ENCODE measurements around the gene RBL2.
"Not testable (repeated sequence)": the region's sequence is repeated elsewhere in the genome, so short reads cannot be mapped to it uniquely, and the experiment has no call there.

Gene RBL2

GRCh38 chr16:53509906-53510703 is 75.8 kb downstream of the RBL2 start:
- DNase-seq = no peak

DNA sequence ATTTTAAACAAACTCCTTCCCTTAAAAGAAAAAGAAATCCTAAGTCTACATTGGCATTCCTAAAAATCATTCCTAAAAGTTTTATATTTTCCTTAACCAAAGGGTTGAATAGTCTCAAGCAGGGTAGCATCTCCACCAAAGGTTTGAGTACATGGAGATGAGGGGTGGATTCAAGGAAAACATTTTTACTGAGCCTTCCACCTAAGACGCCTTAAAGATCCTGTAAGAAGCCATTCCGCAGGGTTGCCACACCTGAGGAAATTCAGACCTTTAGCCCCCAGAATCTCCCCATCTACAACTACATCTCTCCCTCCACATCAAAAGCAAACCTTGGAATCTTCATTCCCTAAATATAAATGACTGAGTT is 76.4 kb downstream of the RBL2 start:
- no peak for DNase-seq

- DNase-seq = no peak
Measured at GRCh38 chr16:53511084-53511402, 76.8 kb downstream of the RBL2 start.

DNA sequence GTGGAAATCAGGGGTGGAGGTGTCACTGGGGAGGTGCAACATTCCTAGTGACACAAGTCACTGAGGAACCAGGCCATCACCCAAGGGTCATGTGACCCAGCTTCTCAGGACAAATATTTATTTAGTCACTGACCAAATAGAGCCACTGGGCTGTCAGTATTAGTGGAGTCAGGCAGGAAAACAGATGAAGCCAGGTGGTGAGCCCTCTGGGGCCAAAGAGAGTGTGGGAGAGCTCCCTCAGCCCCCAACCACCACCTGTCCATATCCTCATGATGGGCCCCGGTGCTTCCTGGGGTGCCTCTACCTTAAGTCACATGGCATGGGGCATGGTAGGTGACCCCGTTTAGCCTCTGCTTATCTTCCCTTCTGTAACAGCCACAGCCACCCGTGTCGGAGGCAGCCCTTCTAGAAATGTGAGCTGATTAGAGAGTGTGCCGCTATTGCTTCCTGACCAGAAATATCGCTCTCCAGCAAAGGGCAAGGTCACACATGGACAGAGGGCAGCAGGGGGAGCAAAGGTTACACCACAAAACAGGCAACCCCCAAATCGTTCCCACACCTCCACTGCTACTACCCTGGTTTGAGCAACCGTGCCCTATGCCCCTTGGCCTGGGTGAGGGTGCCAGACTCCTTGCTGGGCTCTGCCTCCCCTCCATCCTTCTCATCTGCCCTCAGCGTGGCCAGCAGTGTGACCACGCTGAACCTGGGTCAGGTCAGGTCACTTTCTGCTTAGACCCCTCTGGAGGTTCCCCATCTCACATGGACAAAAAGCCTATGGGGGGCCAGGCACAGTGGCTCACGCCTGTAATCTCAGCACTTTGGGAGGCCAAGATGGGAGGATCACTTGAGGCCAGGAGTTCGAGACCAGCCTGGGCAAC is 77.4 kb downstream of the RBL2 start:
- no peak for DNase-seq

DNA sequence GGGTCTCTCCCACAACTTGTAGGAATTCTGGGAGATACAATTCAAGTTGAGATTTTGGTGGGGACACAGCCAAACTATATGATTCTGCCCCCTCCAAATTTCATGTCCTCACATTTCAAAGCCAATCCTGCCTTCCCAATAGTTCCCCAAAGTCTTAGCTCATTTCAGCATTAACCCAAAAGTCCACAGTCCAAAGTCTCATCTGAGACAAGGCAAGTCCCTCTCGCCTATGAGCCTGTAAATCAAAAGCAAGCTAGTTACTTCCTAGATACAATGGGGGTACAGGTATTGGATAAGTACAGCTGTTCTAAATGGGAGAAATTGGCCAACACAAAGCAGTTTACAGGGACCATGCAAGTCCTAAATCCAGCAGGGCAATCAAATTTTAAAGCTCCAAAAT is 78.5 kb downstream of the RBL2 start:
- not testable (repeated sequence) for DNase-seq

DNA sequence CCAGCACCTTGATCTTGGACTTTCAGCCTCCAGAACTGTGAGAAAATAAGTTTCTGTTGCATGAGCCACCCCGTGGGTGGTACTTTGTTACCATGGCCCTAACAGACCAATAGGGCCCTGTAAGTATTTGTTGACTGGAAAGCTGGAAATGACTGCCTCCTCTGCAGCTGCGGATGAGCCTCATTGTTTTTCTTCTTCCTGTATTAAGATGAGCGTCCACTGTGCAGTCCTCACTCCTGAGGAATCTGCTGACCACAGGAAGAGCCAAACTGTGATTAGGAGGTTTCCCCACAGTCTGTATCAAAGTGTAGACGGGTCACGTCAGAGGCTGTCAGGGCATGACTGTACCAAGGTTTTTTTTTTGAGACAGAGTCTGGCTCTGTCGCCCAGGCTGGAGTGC is 81.0 kb downstream of the RBL2 start:
- DNase-seq = no peak

DNA sequence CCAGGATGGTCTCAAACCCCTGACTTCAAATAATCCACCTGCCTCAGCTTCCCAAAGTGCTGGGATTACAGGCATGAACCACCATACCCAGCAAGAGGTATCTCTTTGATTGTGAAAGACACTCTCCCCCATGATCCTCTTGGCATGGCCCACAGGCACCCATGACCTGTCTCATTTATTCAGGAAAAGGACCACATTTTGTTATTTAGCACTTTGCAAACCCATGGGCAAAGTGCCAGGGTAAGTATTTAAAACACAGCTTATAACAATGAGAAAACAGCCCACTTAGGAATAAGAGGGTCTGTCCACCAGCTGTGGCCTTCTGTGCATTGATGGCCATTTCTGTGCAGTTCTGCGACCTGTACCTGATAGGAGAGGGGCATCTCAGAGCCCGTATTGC is 81.5 kb downstream of the RBL2 start:
- DNase-seq = no peak

GRCh38 chr16:53517851-53518250 is 83.6 kb downstream of the RBL2 start:
- no peak for DNase-seq

DNA sequence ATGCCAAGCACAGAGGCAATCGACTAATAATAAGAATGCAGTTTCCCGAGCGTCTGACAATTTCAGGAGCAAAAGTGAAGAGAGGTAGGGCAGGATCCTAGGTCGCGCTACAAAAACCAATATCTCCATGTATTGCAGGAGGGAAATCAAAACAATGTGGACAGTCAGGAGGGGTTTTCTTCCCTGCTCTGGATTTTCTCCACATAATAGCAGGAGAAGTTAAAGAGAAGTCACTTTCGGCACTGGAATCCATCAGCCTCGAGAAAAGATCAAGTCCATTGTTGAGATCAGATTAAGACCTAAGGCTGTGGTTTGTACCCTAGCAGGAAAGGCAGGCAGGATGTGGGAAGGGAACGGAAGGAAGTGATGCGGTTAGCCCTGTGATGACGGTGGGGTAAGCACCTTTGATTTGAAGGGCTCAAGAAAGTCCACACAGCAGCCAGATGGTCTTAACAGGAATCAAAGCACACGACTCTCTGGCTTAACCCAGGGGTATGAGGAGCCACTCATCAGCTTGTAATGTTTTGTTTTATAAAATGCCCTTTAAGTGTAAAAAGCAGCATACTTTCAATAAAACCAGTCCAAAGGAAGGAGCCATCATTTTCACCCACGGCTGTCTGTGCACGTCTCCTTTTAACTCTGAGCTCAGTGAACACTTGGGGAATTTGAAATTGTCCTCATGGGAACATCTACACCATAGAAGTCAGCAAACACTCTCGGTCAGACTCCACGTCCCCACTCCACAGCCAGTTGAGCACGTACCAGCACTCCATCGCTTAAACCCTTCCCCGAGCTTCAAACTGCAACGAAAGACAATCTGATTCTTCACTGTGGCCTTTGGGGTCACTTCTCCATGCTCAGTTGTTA is 84.5 kb downstream of the RBL2 start:
- DNase-seq = no peak

DNA sequence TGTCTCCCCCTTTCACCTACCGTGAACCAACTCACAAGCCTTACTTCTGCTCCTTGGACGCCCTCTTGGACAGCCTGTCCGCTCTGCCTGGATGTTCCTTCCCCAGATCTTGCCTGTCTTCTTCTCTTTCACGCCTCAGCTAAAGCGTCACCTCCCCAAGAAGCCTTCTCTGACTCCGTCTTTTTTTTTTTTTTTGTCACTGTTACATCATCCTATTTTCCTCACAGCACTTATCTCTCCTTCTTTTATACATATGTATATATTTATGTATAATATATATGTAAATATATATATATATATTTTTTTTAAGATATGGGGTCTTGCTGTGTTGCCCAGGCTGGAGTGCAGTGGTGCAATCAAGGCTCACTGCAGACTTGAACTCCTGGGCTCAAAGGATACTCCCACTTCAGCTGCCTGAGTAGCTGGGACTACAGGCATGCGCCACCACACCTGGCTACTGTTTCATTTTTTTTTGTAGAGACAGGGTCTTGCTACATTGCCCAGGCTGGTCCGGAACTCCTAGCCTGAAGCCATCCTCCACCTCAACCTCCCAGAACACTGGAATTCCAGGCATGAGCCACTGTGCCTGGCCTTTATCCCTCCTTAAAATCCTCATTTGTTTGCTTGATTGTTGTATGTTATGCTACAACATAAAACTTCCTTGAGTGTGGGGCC is 85.3 kb downstream of the RBL2 start:
- no peak for DNase-seq

- no peak for DNase-seq
Measured at GRCh38 chr16:53523126-53523804, 89.0 kb downstream of the RBL2 start.

DNA sequence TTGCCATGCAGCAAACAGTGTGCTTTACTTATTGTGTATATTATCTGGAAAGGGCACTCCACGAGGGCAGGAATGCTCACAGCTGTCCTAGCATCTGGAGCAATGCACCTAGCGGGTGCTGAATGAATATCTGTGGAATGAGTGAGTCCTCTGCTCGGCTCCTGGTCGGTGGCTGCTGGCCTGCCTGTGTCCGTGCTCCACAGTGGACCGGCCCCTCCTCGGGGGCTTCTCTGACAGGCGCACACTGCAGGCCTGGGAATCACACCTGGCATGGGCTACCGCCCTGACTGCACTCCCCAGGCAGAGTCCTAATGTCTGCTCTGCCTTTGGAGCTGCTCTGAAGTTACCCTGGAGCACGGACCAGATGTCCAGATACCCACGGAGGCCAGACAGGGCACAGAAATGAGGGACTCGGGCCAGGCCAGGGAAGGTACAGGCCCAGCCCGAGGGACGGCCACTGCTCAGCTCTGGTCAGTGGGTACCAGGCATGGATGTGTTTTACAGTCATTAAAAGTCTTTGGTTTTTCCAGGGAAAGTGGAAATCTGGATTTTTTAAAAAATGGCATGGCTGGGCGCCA is 89.8 kb downstream of the RBL2 start:
- no peak for DNase-seq

GRCh38 chr16:53528797-53529196 is 94.5 kb downstream of the RBL2 start:
- DNase-seq = no peak

GRCh38 chr16:53529513-53529912 is 95.2 kb downstream of the RBL2 start:
- DNase-seq = no peak

GRCh38 chr16:53530046-53530445 is 95.8 kb downstream of the RBL2 start:
- DNase-seq = no peak

DNA sequence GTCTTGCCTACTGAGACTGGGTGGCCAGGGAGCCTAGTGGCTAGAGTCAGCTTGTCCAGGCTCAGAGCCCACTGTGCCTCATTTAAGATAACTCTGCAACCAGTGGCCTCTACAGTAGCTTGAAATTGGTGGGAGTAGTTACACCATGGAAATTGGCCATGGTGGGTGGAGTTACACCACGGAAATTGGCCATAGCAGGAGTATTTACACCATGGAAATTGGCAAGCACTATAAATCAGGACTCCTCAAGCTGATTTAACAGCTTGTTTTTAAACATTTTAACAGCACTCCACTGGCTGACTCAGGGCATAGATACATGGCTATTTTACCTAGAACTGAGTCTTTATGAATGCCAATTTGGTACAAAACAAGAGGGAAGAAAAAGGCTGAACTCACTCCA is 96.5 kb downstream of the RBL2 start:
- no peak for DNase-seq

DNA sequence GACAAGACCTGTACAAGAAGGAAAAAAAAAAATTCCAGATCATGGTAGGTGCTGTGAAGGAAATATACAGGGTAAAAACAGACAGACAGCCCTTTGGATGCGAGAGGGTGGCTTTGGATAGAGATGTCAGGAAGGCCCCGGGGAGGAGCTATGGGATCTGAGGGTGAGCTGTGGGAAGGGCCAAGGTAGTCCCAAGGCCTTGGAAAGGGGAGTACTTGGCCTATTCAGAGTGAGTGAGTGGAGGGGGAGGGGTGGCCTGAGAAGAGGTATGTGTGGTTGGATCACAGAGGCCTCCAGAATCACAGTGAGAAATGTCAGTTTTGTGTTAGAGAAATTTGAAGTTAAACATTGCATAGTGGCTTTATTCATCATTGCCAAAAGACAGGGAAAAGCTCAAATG is 99.9 kb downstream of the RBL2 start:
- no peak for DNase-seq

- no peak for DNase-seq
Measured at GRCh38 chr16:53537626-53538025, 103.4 kb downstream of the RBL2 start.

- not testable (repeated sequence) for DNase-seq
Measured at GRCh38 chr16:53539346-53539745, 105.1 kb downstream of the RBL2 start.

GRCh38 chr16:53539759-53540718 is 105.8 kb downstream of the RBL2 start:
- not testable (repeated sequence) for DNase-seq

All from DMS 273 treated with DMSO at 0.1 percent for 48 hours (cell line).